Measurements from ENCODE around the gene C9orf152.

GRCh38 chr9:110168486-110168885 lies 39.5 kb downstream of the C9orf152 start:
- TF ChIP-seq CTCF (IDR thresholded peaks at IDR 0.05) (no peak), POLR2A (IDR thresholded peaks at IDR 0.05) (no peak)

Data from adrenal gland (tissue), 5 donors.